H1 (cell line): ENCODE data around the gene TRAF3. TPM values are rescaled to one million over a fixed set of nuclear protein-coding genes. Genes with fewer than 3 reads are reported as not detected.

Source experiments
- CTCF ChIA-PET: fragments of 300-600 bp; sonication (Branson Sonifier 250); formaldehyde crosslinking; loops from one replicate; lab custom pipeline; 2021; ENCODE audit not compliant: partially characterized antibody; lab: Charles Lee
- POLR2A ChIA-PET: fragments of 300-600 bp; sonication (Branson Sonifier 250); formaldehyde crosslinking; loops from one replicate; lab custom pipeline; 2021; ENCODE audit warnings: inconsistent platforms; ENCODE audit not compliant: partially characterized antibody; lab: Charles Lee
- DNase-seq, 2 experiments: peaks; one replicate each; pipeline versions ENCODE4 v3.0.0 to v3.0.0-alpha.2; 2010 to 2022; ENCODE audit warnings: low spot score in 2 of 2, low read depth in 1 of 2, mixed read lengths in 1 of 2
- FAIRE-seq: peaks from 2 replicates; lab custom pipeline; 2011; peaks lifted over from hg19 to GRCh38; lab: Jason Lieb, UNC
- H2AFZ ChIP-seq: 2 replicates; pipeline ENCODE4 v1.8.1; 2012; ENCODE audit warnings: low read length, inconsistent platforms
- H2AK5ac ChIP-seq: 2 replicates; pipeline ENCODE4 v1.6.1; 2013; ENCODE audit warnings: low read depth, low read length
- H2BK120ac ChIP-seq: replicated peaks from 2 replicates; pipeline ENCODE3; 2013; ENCODE audit warnings: low read depth, low read length, inconsistent platforms
- H2BK12ac ChIP-seq: 2 replicates; pipeline ENCODE4 v1.6.1; 2013; ENCODE audit warnings: low read depth, low read length
- H2BK15ac ChIP-seq: 2 replicates; pipeline ENCODE4 v1.6.1; 2013; ENCODE audit warnings: low read length
- H2BK20ac ChIP-seq: 2 replicates; pipeline ENCODE4 v1.6.1; 2013; ENCODE audit warnings: low read length
- H2BK5ac ChIP-seq: 2 replicates; pipeline ENCODE4 v1.6.1; 2013; ENCODE audit warnings: low read depth, low read length
- H3K14ac ChIP-seq: 2 replicates; pipeline ENCODE4 v1.6.1; 2013; ENCODE audit warnings: inconsistent platforms; ENCODE audit not compliant: insufficient read length
- H3K18ac ChIP-seq: 2 replicates; pipeline ENCODE4 v1.6.1; 2013; ENCODE audit warnings: low read length; ENCODE audit errors: extremely low read depth
- H3K23ac ChIP-seq: 2 replicates; pipeline ENCODE4 v1.6.1; 2013; ENCODE audit warnings: inconsistent platforms; ENCODE audit not compliant: insufficient read length
- H3K23me2 ChIP-seq: 2 replicates; pipeline ENCODE4 v1.6.1; 2013; ENCODE audit warnings: low read depth, low read length
- H3K27ac ChIP-seq: 2 replicates; pipeline ENCODE4 v1.6.1; 2011; ENCODE audit warnings: low read depth, low read length, inconsistent platforms
- H3K27me3 ChIP-seq, 4 experiments: replicated peaks in 1 of 4; 1 replicate in 1 of 4; 2 replicates in 3 of 4; pipeline versions ENCODE4 v1.6.1 to v1.8.1; 2011 to 2013; ENCODE audit warnings: low read length in 3 of 4, mild to moderate bottlenecking in 3 of 4, inconsistent platforms in 2 of 4, mixed read lengths in 2 of 4, moderate library complexity in 1 of 4; ENCODE audit not compliant: control insufficient read depth in 3 of 4, insufficient read depth in 3 of 4; ENCODE audit errors: extremely low read depth in 1 of 4
- H3K36me3 ChIP-seq, 4 experiments: 2 replicates each; pipeline versions ENCODE4 v1.6.1 to v1.8.1; 2011 to 2013; ENCODE audit warnings: mild to moderate bottlenecking in 4 of 4, low read length in 3 of 4, moderate library complexity in 2 of 4, control low read depth in 1 of 4, inconsistent platforms in 1 of 4; ENCODE audit not compliant: insufficient read depth in 4 of 4, control insufficient read depth in 2 of 4
- H3K4ac ChIP-seq: replicated peaks from 2 replicates; pipeline ENCODE3; 2013; ENCODE audit warnings: low read length, low read depth, mixed read lengths, inconsistent platforms; ENCODE audit not compliant: insufficient read length
- H3K4me1 ChIP-seq, 4 experiments: replicated peaks in 1 of 4; 1 replicate in 1 of 4; 2 replicates in 3 of 4; pipeline versions ENCODE4 v1.6.1 to v1.8.1; 2011 to 2013; ENCODE audit warnings: low read length in 3 of 4, inconsistent platforms in 2 of 4, mixed read lengths in 1 of 4; ENCODE audit not compliant: insufficient read depth in 4 of 4, control insufficient read depth in 3 of 4
- H3K4me2 ChIP-seq, 2 experiments: 2 replicates each; pipeline versions ENCODE4 v1.6.1 to v1.8.1; 2011 to 2013; ENCODE audit warnings: low read depth in 2 of 2, low read length in 2 of 2, control low read depth in 1 of 2, inconsistent platforms in 1 of 2, mild to moderate bottlenecking in 1 of 2; ENCODE audit not compliant: insufficient read depth in 1 of 2
- H3K4me3 ChIP-seq, 4 experiments: fragments of 200-600, 300-600 bp in 1 of 4; sonication (generic), shearing (Covaris generic), sonication (Bioruptor Twin) in 1 of 4; 2 replicates each; pipeline versions ENCODE4 v1.5.1 to v1.8.1; 2011 to 2016; ENCODE audit warnings: low read length in 4 of 4, low read depth in 3 of 4, control low read depth in 2 of 4, inconsistent platforms in 2 of 4, mild to moderate bottlenecking in 2 of 4, mixed read lengths in 1 of 4, moderate library complexity in 1 of 4; ENCODE audit not compliant: insufficient read depth in 2 of 4; ENCODE audit errors: extremely low read depth in 1 of 4
- H3K56ac ChIP-seq: replicated peaks from 2 replicates; pipeline ENCODE3; 2013; ENCODE audit warnings: low read depth, mild to moderate bottlenecking, mixed read lengths, low read length, inconsistent platforms; ENCODE audit not compliant: insufficient read length
- H3K79me1 ChIP-seq: 2 replicates; pipeline ENCODE4 v1.6.1; 2013; ENCODE audit warnings: low read depth, low read length, control low read depth
- H3K79me2 ChIP-seq, 2 experiments: 2 replicates each; pipeline versions ENCODE4 v1.6.1 to v1.8.1; 2012 to 2013; ENCODE audit warnings: low read length in 2 of 2, mild to moderate bottlenecking in 2 of 2, inconsistent platforms in 1 of 2; ENCODE audit not compliant: insufficient read depth in 2 of 2, control insufficient read depth in 1 of 2
- H3K9ac ChIP-seq, 4 experiments: replicated peaks in 1 of 4; 1 replicate in 1 of 4; 2 replicates in 3 of 4; pipeline versions ENCODE4 v1.6.1 to v1.8.1; 2011 to 2013; ENCODE audit warnings: low read depth in 3 of 4, low read length in 3 of 4, control low read depth in 2 of 4, mild to moderate bottlenecking in 2 of 4, moderate library complexity in 2 of 4, inconsistent platforms in 1 of 4; ENCODE audit errors: extremely low read depth in 1 of 4
- H3K9me3 ChIP-seq, 2 experiments: 2 replicates each; pipeline versions ENCODE4 v1.6.1 to v1.8.1; 2012 to 2013; ENCODE audit warnings: mild to moderate bottlenecking in 2 of 2, moderate library complexity in 2 of 2, control low read depth in 1 of 2, inconsistent platforms in 1 of 2, low read depth in 1 of 2, low read length in 1 of 2, mixed read lengths in 1 of 2; ENCODE audit not compliant: insufficient read depth in 2 of 2
- H4K20me1 ChIP-seq, 2 experiments: replicated peaks in 1 of 2; 2 replicates each; pipeline versions ENCODE3 to v1.8.1; 2011 to 2013; ENCODE audit warnings: inconsistent platforms in 2 of 2, low read length in 2 of 2, mild to moderate bottlenecking in 1 of 2; ENCODE audit not compliant: insufficient read depth in 2 of 2, control insufficient read depth in 1 of 2
- H4K5ac ChIP-seq: 2 replicates; pipeline ENCODE4 v1.6.1; 2013; ENCODE audit warnings: low read length, low read depth, mixed read lengths, inconsistent platforms; ENCODE audit not compliant: insufficient read length
- H4K8ac ChIP-seq: 2 replicates; pipeline ENCODE4 v1.8.0; 2013; ENCODE audit warnings: mild to moderate bottlenecking, moderate library complexity, low read length, inconsistent platforms; ENCODE audit not compliant: insufficient read depth; ENCODE audit errors: extremely low read depth
- H4K91ac ChIP-seq: replicated peaks from 2 replicates; pipeline ENCODE3; 2013; ENCODE audit warnings: low read length, mixed read lengths, inconsistent platforms; ENCODE audit not compliant: insufficient read length
- ASH2L ChIP-seq: fragments of 200-600, 300-600 bp; sonication (generic); IDR thresholded peaks from one replicate; pipeline ENCODE4 v1.7.1; 2017; ENCODE audit warnings: low read length
- ATF3 ChIP-seq: IDR thresholded peaks from 2 replicates; pipeline ENCODE4 v1.6.1; 2011; ENCODE audit warnings: low read depth, mild to moderate bottlenecking, low read length; ENCODE audit not compliant: insufficient read depth
- BRCA1 ChIP-seq: IDR thresholded peaks from 2 replicates; pipeline ENCODE4 v1.6.1; 2012; ENCODE audit warnings: low read depth, low read length, improper control_type of control experiment
- CHD2 ChIP-seq: IDR thresholded peaks from 2 replicates; pipeline ENCODE4 v1.6.1; 2012; ENCODE audit warnings: low read length, improper control_type of control experiment
- CREB1 ChIP-seq: IDR thresholded peaks from 2 replicates; pipeline ENCODE4 v1.6.1; 2012; ENCODE audit warnings: inconsistent platforms
- KDM5A ChIP-seq: fragments of 200-600 bp; IDR thresholded peaks from 2 replicates; pipeline ENCODE4 v1.7.1; 2012; ENCODE audit warnings: mild to moderate bottlenecking, low read length, inconsistent platforms, mixed read lengths
- SRF ChIP-seq: IDR thresholded peaks from 2 replicates; pipeline ENCODE4 v1.6.1; 2011; ENCODE audit warnings: mild to moderate bottlenecking, low read depth, low read length, moderate library complexity
- TAF1 ChIP-seq: IDR thresholded peaks from 2 replicates; pipeline ENCODE4 v1.6.1; 2011; ENCODE audit warnings: mild to moderate bottlenecking, low read depth, low read length
- TCF12 ChIP-seq: IDR thresholded peaks from 2 replicates; pipeline ENCODE4 v1.6.1; 2011; ENCODE audit warnings: low read depth, mild to moderate bottlenecking, low read length
- YY1 ChIP-seq: IDR thresholded peaks from 2 replicates; pipeline ENCODE4 v1.6.1; 2011; ENCODE audit warnings: low read depth, mild to moderate bottlenecking, low read length
- WGBS, 2 experiments: shearing (Covaris generic) in 1 of 2; methylation state at CpG; one replicate each; pipeline versions ENCODE4 v1.1.6 to v1.1.7; 2013 to 2015; ENCODE audit warnings: low lambda C conversion rate in 2 of 2, mixed read lengths in 2 of 2, inconsistent platforms in 1 of 2, low coverage in 1 of 2, missing lambda C conversion rate in 1 of 2; ENCODE audit not compliant: insufficient replicate concordance in 2 of 2, insufficient coverage in 1 of 2, insufficient read length in 1 of 2; ENCODE audit errors: extremely low coverage in 1 of 2, missing lambda C conversion rate in 1 of 2; 5-methylcytosine and 5-hydroxymethylcytosine counted together
- polyA plus RNA-seq, 7 experiments: library from polyadenylated mRNA; depleted of rRNA in 3 of 7; stranded (reverse) in 5 of 7; unstranded in 2 of 7; fragments of >200 nt in 5 of 7; fragments of 200-250 nt in 2 of 7; gene quantifications; 1 replicate in 5 of 7; 2 replicates in 1 of 7; 4 replicates in 1 of 7; pipeline versions ENCODE4 v1.2.1 to v1.2.3, GENCODE V29; 2011 to 2013; ENCODE audit warnings: missing spikeins in 2 of 7, mixed read lengths in 2 of 7
- total RNA-seq: library from RNA; stranded (reverse); fragmentation: NEBNext Ultra II Directional; extraction: Animal tissue kit (Norgen Biotek cat#: 25700); gene quantifications from 2 replicates; pipeline ENCODE4 v1.2.1, GENCODE V29; 2021
- TF ChIP-seq, protein P1 (sequence below): IDR thresholded peaks from 2 replicates; pipeline ENCODE4 v1.6.1; 2012; ENCODE audit warnings: inconsistent platforms

Gene TRAF3
- total and polyA plus RNA-seq, 2 of the 8 experiments (the other 6 are each of a cell fraction or from before 2014, with no cell fraction given), result 5.8 to 12.1 TPM

DNA sequence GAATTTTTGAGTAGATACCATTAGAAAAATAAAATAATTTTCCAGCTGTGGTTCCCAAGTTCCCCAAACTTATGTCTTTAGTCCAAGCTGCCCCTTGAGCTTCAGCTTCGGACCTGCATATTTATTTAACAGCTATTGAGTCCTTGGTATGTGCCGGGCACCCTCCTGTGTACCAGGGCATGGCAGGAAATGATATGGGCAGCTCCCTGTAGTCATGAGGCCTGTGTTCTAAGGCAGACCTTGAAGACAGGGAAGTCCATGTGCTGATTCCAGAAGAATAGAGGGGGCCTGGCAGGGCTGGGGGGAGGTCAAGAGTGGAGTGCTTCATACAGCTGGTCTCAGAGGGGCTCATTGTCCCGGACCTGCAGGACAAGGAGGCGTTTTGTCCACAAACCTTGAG is 29.2 kb downstream of the TRAF3 start:
- Histone ChIP-seq H3K14ac (no peak overlapping the region), H2BK12ac (no peak overlapping the region), H3K4me1 (peaks cover 3 to 13% (median 8%) of the 10 kb centered on the region in 4 experiments; a peak in 5 of 7 replicates), H3K79me1 (0 out of 2 replicates have a peak, but pooled peaks cover 2% of the 10 kb centered on the region), H3K23ac (no peak overlapping the region), H3K4me3 (no peak overlapping the region), H3K27ac (no peak overlapping the region), H3K18ac (no peak overlapping the region), H4K91ac (no peak overlapping the region), H2BK20ac (no peak overlapping the region), H3K36me3 (no peaks in the 10 kb centered on the region), H3K9ac (no peak overlapping the region), H2BK15ac (no peak overlapping the region), H3K27me3 (no peaks in the 10 kb centered on the region), H3K23me2 (no peaks in the 10 kb centered on the region), H4K8ac (no peak overlapping the region), H2AK5ac (no peak overlapping the region), H4K5ac (no peak overlapping the region), H3K56ac (no peak overlapping the region), H3K79me2 (0 out of 4 replicates have a peak, but pooled peaks cover 0 to 2% of the 10 kb centered on the region in 2 experiments), H4K20me1 (peaks cover 0 to 2% of the 10 kb centered on the region in 2 experiments), H2BK5ac (peak overlapping the region; percentile 79; the same call in 1 of the 2 replicates), H3K9me3 (no peaks in the 10 kb centered on the region), H3K4ac (no peak overlapping the region), H2BK120ac (no peak overlapping the region), H3K4me2 (no peak overlapping the region), H2AFZ (no peak overlapping the region)
- ChIA-PET CTCF (interaction anchor here (0.7 to 1.4 kb wide), 4 partner anchors 11 to 97 kb away, joined by 3 to 4 read pairs (median 4); no protein-coding TSS in a partner anchor), POLR2A (interaction anchor here (0.7 to 1.1 kb wide), 2 partner anchors 15 to 23 kb away, joined by 3 read pairs; no protein-coding TSS in a partner anchor)
- TF ChIP-seq SRF (no peak), CHD2 (no peak), KDM5A (no peak), CREB1 (no peak), TAF1 (no peak), BRCA1 (no peak), ATF3 (no peak), ASH2L (no peak), TCF12 (no peak), YY1 (no peak)
- TF ChIP-seq, protein P1, sequence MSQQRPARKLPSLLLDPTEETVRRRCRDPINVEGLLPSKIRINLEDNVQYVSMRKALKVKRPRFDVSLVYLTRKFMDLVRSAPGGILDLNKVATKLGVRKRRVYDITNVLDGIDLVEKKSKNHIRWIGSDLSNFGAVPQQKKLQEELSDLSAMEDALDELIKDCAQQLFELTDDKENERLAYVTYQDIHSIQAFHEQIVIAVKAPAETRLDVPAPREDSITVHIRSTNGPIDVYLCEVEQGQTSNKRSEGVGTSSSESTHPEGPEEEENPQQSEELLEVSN, result no peak
- DNase-seq (no peak), FAIRE-seq (no peak)
- WGBS, 2 experiments, result 95% methylated on average over 4 of the region's 4 CpGs; no CpG with 5 or more reads in 1 of the 2 experiments
